Liver (tissue), 9 donors: Measurements from ENCODE around the gene ERBB4. TPM values are rescaled to one million over a fixed set of nuclear protein-coding genes. Genes with fewer than 3 reads are reported as not detected.

Experiments used
- DNase-seq: peaks from one replicate; pipeline ENCODE4 v3.0.0-alpha.2; 2017; ENCODE audit warnings: low spot score
- H3K27ac ChIP-seq, 2 donors: one replicate each; pipeline ENCODE4 v1.7.0; 2013; ENCODE audit warnings: inconsistent platforms in 2 of 2, low read length in 2 of 2, control low read depth in 1 of 2, low read depth in 1 of 2, mild to moderate bottlenecking in 1 of 2
- H3K27me3 ChIP-seq, 4 donors: one replicate each; pipeline versions ENCODE4 v1.6.1 to v1.7.0; 2013; ENCODE audit warnings: low read length in 3 of 4, inconsistent platforms in 1 of 4, mild to moderate bottlenecking in 1 of 4, moderate library complexity in 1 of 4; ENCODE audit not compliant: control insufficient read depth in 4 of 4, insufficient read depth in 4 of 4
- H3K36me3 ChIP-seq, 4 donors: one replicate each; pipeline versions ENCODE4 v1.6.1 to v1.7.0; 2013; ENCODE audit warnings: low read length in 3 of 4, mild to moderate bottlenecking in 3 of 4, low read depth in 1 of 4, moderate library complexity in 1 of 4; ENCODE audit not compliant: control insufficient read depth in 4 of 4, insufficient read depth in 3 of 4
- H3K4me1 ChIP-seq, 4 donors: one replicate each; pipeline versions ENCODE4 v1.6.1 to v1.7.0; 2013; ENCODE audit warnings: low read length in 3 of 4, mild to moderate bottlenecking in 3 of 4, moderate library complexity in 1 of 4; ENCODE audit not compliant: control insufficient read depth in 4 of 4, insufficient read depth in 4 of 4
- H3K4me3 ChIP-seq, 3 donors: one replicate each; pipeline versions ENCODE4 v1.6.1 to v1.7.0; 2013; ENCODE audit warnings: low read length in 3 of 3, control low read depth in 1 of 3, low read depth in 1 of 3, mild to moderate bottlenecking in 1 of 3
- H3K9ac ChIP-seq, 2 donors: one replicate each; pipeline ENCODE4 v1.7.0; 2013; ENCODE audit warnings: low read length in 2 of 2, mild to moderate bottlenecking in 2 of 2, moderate library complexity in 2 of 2, control low read depth in 1 of 2, low read depth in 1 of 2
- H3K9me3 ChIP-seq, 4 donors: one replicate each; pipeline versions ENCODE4 v1.6.1 to v1.7.0; 2013; ENCODE audit warnings: low read length in 3 of 4; ENCODE audit not compliant: control insufficient read depth in 4 of 4
- ATF3 ChIP-seq: IDR thresholded peaks from 2 replicates; pipeline ENCODE4 v1.6.1; 2016; ENCODE audit warnings: antibody characterized with exemption
- CTCF ChIP-seq: fragments of 150-350 bp; IDR thresholded peaks from 2 replicates; pipeline ENCODE4 v1.5.1; 2017; ENCODE audit warnings: improper control_type of control experiment, low read depth, low read length; ENCODE audit not compliant: missing input control
- EGR1 ChIP-seq, 2 donors: IDR thresholded peaks; 2 replicates each; pipeline ENCODE4 v1.6.1; 2016 to 2018; ENCODE audit warnings: antibody characterized with exemption in 2 of 2, low read depth in 2 of 2
- FOXA1 ChIP-seq: IDR thresholded peaks from 2 replicates; pipeline ENCODE4 v1.6.1; 2016; ENCODE audit warnings: antibody characterized with exemption
- FOXA2 ChIP-seq: IDR thresholded peaks from 2 replicates; pipeline ENCODE4 v1.6.1; 2016; ENCODE audit warnings: antibody characterized with exemption
- GABPA ChIP-seq, 2 donors: IDR thresholded peaks in 1 of 2; conservative IDR thresholded peaks in 1 of 2; 2 replicates each; pipeline ENCODE4 v1.6.1; 2016; ENCODE audit warnings: antibody characterized with exemption in 2 of 2, mild to moderate bottlenecking in 1 of 2, moderate library complexity in 1 of 2
- HNF4A ChIP-seq, 2 donors: conservative IDR thresholded peaks; 2 replicates each; pipeline ENCODE4 v1.6.1; 2016; ENCODE audit warnings: antibody characterized with exemption in 2 of 2, mild to moderate bottlenecking in 2 of 2
- HNF4G ChIP-seq: IDR thresholded peaks from 2 replicates; pipeline ENCODE4 v1.6.1; 2016; ENCODE audit warnings: antibody characterized with exemption
- MAX ChIP-seq: IDR thresholded peaks from 2 replicates; pipeline ENCODE4 v1.6.1; 2016; ENCODE audit warnings: antibody characterized with exemption
- NR2F2 ChIP-seq: IDR thresholded peaks from 2 replicates; pipeline ENCODE4 v1.6.1; 2016; ENCODE audit warnings: antibody characterized with exemption
- RAD21 ChIP-seq, 2 donors: IDR thresholded peaks; 2 replicates each; pipeline ENCODE4 v1.6.1; 2016; ENCODE audit warnings: antibody characterized with exemption in 2 of 2, mild to moderate bottlenecking in 2 of 2
- RXRA ChIP-seq, 2 donors: IDR thresholded peaks; 2 replicates each; pipeline ENCODE4 v1.6.1; 2017 to 2018; ENCODE audit warnings: antibody characterized with exemption in 2 of 2, mild to moderate bottlenecking in 1 of 2
- SP1 ChIP-seq: IDR thresholded peaks from 2 replicates; pipeline ENCODE4 v1.6.1; 2018; ENCODE audit warnings: antibody characterized with exemption, mild to moderate bottlenecking
- TAF1 ChIP-seq: conservative IDR thresholded peaks from 2 replicates; pipeline ENCODE4 v1.6.1; 2016; ENCODE audit warnings: antibody characterized with exemption, mild to moderate bottlenecking
- YY1 ChIP-seq: IDR thresholded peaks from 2 replicates; pipeline ENCODE4 v1.6.1; 2016; ENCODE audit warnings: antibody characterized with exemption, mild to moderate bottlenecking
- ZBTB33 ChIP-seq: IDR thresholded peaks from 2 replicates; pipeline ENCODE4 v1.6.1; 2016; ENCODE audit warnings: antibody characterized with exemption
- WGBS: extraction: QIAGEN DNeasy Blood & Tissue Kit; methylation state at CpG from one replicate; pipeline ENCODE4 v1.1.7; 2013; 5-methylcytosine and 5-hydroxymethylcytosine counted together
- polyA plus RNA-seq, 2 donors: library from polyadenylated mRNA; stranded (reverse) in 1 of 2; unstranded in 1 of 2; fragments of 200-250 nt in 1 of 2; fragments of >200 nt in 1 of 2; fragmentation: Nextera tagmentation in 1 of 2; extraction: Ambion mirVana in 1 of 2; gene quantifications; one replicate each; pipeline versions ENCODE4 v1.2.1 to v1.2.3, GENCODE V29; 2013 to 2015
- total RNA-seq, 2 donors: library from RNA; depleted of rRNA; stranded (reverse); fragments of >200 nt; gene quantifications; one replicate each; pipeline ENCODE4 v1.2.3, GENCODE V29; 2014
- donor health status: healthy.
- donor health status: healthy.
- donor health status: healthy.
- donor health status: healthy.
- donor health status: healthy.

The ERBB4 gene
- total and polyA plus RNA-seq, 4 donors = 0.03 to 0.42 TPM; not detected in 2

- TF ChIP-seq FOXA1 (no peak), ZBTB33 (no peak), TAF1 (no peak), NR2F2 (no peak), FOXA2 (no peak), ATF3 (no peak)
Measured at GRCh38 chr2:211568439-211568838, 970.2 kb downstream of the ERBB4 start (continued).

- whole genome bisulfite sequencing = 53% methylated on average over 3 of the region's 3 CpGs
- TF ChIP-seq HNF4G (no peak), YY1 (no peak), SP1 (no peak), RXRA (IDR thresholded peaks at IDR 0.05) (no peak), HNF4A (conservative IDR thresholded peaks at IDR 0.05) (no peak), ZBTB33 (no peak), NR2F2 (no peak), TAF1 (no peak), CTCF (no peak), FOXA2 (no peak), RAD21 (IDR thresholded peaks at IDR 0.05) (no peak), ATF3 (no peak), GABPA (IDR thresholded peaks at IDR 0.05 in 1 of 2, conservative IDR thresholded peaks at IDR 0.05 in 1 of 2) (no peak), EGR1 (IDR thresholded peaks at IDR 0.05; ENCODE audit: low read depth in 2 of 2) (no peak), MAX (no peak)
- no peaks in the 10 kb centered on the region for H3K36me3 ChIP-seq
Measured at GRCh38 chr2:211564441-211564840, 974.2 kb downstream of the ERBB4 start.

More at GRCh38 chr2:211564441-211564840, 974.2 kb downstream of the ERBB4 start:
- Histone ChIP-seq H3K27ac (no peak overlapping the region), H3K4me3 (no peak overlapping the region), H3K27me3 (no peaks in the 10 kb centered on the region), H3K9ac (no peak overlapping the region), H3K4me1 (no peaks in the 10 kb centered on the region), H3K9me3 (no peaks in the 10 kb centered on the region)
- DNase-seq = no peak
